ENCODE results near the gene TIE1.

Gene TIE1

GRCh38 chr1:43338001-43338400 is 37.2 kb downstream of the TIE1 start:
- DNase-seq (ENCODE audit: low spot score): no peak

DNA sequence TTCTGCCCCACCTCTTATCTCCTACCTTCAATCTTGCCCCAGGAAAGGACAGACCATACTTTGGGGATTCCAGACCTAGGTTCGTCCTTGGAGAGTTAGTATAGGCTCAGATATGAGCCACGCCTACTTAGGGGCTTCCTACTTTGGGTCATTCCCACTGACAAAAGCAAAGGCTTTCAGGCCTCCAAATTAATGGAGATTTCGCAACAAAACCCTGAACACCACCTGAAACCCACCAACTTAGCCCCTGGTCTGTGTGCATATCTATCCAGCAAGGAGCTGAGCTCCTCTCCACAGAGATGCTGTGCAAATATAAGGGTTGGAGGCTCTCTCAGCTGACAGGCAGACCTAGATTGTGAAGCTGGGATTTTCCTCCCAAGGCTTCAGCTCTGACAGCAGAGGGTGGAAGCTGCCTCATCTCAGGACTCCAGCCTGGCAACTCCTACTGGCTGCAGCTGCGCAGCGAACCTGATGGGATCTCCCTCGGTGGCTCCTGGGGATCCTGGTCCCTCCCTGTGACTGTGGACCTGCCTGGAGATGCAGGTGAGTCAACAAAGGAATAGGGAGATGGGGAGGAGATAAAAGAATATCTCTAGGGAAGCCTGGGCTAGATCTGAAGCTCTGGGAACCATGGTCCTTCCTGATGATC is 38.9 kb downstream of the TIE1 start:
- DNase-seq (ENCODE audit: low spot score): no peak

DNA sequence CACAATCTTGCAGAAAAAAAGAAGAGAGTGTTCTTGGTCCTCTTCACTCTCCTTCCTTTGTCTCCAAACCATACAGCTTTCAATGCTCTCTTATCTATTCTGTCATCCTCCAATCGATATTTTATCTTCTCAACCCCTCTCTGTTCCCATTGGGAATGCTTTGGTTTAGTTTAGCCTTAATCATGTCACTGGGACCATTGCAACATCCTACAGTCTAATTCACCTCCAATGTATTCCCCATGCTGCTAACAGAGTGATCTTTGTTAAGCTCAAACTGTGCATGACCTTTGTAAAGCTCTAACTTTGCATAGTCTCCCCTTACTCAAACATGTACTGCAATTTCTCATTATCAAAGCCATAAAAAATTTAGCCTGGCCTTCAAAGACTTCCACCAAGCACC is 39.8 kb downstream of the TIE1 start:
- DNase-seq (ENCODE audit: low spot score): no peak

DNA sequence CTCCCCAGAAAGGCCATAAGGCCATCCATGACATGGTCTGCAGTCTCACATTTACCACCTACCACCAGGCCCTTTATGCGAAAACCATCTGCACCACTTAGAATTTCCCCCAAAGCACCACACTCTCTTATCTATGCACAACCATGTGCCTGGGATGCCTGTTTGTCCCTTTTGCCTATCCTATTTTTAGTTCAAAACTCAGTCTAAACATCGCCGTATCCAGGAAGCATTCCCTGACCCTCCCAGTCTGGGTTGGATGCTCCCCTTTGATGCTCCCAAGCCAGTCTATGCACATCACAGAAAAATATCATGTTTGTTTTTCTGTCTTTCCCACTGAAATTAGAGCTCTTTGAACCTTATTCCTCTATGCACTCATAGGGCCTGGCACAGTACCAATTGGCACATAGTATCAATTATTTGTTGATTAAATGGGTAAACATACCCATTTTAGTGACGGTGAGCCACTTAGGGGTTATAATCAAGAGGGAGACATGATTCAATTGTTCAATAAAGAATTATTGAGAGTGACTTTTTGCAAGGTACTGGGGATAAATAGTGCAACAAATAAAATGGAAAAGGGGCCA is 43.6 kb downstream of the TIE1 start:
- DNase-seq (ENCODE audit: low spot score): no peak

- DNase-seq (ENCODE audit: low spot score): no peak
Observed at GRCh38 chr1:43345120-43345519, 44.3 kb downstream of the TIE1 start.

DNA sequence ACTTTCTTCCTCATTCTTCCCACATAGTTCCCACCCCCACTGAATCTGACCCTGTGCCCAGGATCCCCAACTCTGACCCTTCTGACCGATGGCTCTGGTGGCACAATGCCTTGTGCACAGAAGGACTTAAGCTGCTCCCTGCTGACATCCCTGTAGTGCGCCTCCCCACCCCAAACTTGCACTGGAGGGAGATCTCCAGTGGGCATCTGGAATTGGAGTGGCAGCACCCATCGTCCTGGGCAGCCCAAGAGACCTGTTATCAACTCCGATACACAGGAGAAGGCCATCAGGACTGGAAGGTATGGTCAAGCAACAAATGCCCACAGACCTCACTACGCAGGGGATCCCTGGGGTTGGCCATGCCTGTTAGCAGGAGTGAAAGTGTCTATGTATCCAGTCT is 45.9 kb downstream of the TIE1 start:
- DNase-seq (ENCODE audit: low spot score): no peak

DNA sequence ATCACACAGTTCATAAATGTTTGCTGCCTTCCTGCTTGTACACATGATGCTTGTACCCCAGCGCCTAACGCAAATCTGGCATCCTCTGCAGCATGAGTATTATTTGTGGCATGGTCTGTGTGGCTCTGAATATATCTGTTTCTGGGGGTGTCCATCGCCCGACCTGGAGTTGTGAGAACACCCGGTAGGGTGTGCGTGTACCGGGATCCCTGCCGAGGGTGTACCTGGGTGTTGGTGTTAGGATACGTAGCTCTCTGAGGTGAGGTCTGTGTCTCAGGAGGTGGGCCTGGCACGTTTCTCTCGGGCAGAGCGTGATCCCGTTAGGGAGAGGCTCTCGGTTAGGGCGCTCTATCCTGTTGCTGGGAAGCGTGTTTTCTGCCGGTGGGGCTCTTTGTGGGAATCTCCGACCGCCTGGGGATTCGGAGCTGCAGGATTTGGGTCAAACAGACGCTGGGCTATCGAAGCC is 47.6 kb downstream of the TIE1 start:
- DNase-seq (ENCODE audit: low spot score): no peak

GRCh38 chr1:43348809-43349593 is 48.2 kb downstream of the TIE1 start:
- DNase-seq (ENCODE audit: low spot score): no peak

DNA sequence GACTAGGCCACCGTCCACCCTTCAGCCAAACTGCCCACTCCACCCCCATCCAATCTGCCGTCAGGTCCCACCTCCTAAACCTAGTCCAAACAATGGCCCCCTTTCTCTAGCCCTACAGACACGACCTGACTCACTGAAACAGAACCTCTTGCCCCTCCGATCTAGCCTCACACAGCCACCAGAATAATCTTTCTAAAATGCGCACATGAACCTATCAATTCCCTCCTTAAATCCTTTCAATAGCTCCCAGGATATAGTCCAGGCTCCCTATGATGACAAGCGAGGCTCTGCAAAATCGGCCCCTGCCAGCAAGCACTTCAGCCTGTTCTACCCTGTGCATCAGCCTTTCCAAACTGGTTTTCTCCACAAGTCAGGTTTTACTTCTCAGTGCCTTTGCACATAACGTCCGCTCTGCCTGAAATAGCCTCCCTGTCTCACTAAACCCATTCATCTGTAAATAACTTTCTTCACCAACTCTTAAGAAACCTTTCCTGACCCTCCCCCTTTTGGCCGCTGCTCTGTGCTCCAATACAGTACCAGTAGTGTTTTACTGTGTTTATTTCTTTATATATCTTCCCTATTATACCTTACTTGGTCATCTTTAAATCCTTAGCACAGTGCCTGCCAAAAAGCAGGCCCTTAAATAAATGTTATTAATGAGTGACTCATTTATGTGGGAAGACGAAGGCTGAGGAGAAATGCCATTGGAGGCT is 49.0 kb downstream of the TIE1 start:
- no peak for DNase-seq (ENCODE audit: low spot score)

DNA sequence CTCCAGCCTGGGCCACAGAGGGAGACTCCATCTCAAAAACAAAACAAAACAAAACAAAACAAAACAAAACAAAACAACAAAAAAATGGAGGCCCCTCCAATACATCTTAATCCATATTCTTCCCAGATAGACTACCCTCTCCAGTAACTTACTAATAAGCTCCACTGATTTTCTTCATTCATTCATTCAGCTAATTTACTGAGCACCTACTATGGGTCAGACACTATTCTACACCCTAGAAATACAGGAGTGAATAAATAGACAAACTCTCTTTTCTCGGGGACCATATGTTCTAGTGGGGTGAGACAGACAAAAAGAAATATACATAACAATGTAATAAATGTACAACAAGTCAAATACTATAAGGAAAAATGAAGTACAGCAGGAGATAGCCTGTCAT is 50.2 kb downstream of the TIE1 start:
- DNase-seq (ENCODE audit: low spot score): no peak

DNA sequence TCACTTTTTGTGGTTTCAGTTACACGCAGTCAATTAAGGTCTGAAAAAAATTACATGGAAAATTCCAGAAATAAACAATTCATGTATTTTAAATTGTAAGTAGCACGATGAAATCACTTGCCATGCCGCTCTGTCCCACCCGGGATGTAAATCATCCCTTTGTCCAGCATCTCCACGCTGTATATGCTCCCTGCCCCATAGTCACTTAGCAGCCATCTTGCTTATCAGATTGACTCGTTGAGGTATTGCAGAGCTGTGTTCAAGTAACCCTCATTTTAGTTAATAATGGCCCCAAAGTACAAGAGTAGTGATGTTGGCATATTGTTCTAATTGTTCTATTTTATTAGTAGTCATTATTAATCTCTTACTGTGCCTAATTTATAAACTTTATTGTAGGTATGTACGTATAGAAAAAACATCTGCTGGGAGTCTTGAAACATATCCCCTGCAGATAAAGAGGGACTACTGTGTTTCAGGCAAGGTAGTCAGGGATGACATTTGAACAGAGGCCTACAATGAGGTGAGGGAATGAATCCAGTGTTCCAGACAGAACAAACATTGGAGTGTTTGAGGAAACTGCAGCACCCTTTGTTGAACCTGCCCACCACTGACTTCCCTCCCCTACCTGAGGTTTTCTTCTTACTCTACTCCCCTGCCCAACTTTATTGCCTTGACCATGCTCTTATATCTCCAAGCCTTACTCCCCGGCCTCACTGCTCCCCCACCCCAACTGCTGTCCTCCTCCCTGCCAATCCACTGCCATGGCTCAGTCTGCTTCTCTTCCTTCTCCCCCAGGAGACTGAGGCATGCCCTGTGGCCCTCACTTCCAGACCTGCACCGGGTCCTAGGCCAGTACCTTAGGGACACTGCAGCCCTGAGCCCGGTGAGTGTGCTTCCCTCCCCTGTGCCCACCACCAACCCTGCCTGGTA is 50.9 kb downstream of the TIE1 start:
- no peak for DNase-seq (ENCODE audit: low spot score)

DNA sequence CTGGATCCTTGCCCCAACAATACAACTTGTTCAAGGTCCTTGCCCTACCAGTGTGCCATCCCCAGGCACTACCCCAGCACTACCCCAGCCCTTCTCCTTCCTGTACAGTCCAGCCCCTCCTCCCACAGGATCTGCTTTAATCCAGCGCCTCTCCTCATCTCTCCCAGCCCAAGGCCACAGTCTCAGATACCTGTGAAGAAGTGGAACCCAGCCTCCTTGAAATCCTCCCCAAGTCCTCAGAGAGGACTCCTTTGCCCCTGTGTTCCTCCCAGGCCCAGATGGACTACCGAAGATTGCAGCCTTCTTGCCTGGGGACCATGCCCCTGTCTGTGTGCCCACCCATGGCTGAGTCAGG is 51.5 kb downstream of the TIE1 start:
- no peak for DNase-seq (ENCODE audit: low spot score)

GRCh38 chr1:43352881-43353280 is 52.1 kb downstream of the TIE1 start:
- DNase-seq (ENCODE audit: low spot score): no peak

DNA sequence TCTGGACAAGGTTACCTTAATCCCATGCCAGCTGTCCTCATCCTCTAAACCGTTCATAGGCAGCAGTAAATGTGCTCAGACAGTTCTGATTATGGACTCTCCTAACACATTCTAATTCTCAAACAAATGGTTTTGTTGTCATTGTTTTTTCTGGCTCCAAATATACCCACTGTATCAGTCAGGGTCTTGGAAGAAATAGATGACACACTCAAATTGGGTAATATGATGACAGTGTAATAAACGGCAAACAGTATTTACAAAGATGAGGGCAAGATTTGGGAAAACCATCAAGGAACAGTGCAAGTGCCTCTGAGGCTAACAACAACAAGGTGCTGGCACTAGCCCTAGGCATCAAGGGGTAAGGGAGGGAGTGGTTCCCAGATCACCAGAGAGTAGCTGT is 53.7 kb downstream of the TIE1 start:
- no peak for DNase-seq (ENCODE audit: low spot score)

- no peak for DNase-seq (ENCODE audit: low spot score)
Observed at GRCh38 chr1:43354936-43355335, 54.2 kb downstream of the TIE1 start.

GRCh38 chr1:43357251-43357650 is 56.5 kb downstream of the TIE1 start:
- DNase-seq (ENCODE audit: low spot score): no peak

DNA sequence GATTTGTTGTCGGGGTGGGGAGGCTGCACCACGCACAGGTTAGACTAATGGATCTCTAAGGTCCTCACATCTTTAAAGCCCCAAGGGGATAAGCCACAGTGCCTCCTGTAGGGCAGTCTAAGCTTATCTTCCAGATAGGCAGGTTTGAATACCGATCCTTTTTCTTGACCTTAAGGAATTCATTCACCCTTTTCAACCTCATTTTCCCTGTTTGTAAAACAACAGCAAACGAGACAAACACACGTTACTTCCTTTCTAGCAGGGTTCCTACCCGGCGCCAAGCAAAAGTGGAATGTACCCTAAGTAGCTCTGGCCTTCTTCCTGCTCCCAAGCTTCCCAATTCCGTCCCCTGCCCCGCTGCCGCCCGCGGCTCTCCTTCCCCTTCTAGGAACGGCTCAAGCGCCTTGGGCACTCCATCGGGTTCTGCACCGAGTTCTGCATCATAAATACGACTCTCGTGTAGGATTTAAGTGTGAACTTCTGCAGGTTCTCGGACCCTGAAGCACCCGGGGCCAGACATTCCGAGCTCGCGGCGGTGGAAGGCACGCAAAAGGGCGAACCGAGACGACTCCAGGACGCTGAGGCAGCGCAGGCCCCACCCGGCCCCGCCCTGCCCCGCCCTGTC is 57.5 kb downstream of the TIE1 start:
- DNase-seq (ENCODE audit: low spot score): no peak

DNA sequence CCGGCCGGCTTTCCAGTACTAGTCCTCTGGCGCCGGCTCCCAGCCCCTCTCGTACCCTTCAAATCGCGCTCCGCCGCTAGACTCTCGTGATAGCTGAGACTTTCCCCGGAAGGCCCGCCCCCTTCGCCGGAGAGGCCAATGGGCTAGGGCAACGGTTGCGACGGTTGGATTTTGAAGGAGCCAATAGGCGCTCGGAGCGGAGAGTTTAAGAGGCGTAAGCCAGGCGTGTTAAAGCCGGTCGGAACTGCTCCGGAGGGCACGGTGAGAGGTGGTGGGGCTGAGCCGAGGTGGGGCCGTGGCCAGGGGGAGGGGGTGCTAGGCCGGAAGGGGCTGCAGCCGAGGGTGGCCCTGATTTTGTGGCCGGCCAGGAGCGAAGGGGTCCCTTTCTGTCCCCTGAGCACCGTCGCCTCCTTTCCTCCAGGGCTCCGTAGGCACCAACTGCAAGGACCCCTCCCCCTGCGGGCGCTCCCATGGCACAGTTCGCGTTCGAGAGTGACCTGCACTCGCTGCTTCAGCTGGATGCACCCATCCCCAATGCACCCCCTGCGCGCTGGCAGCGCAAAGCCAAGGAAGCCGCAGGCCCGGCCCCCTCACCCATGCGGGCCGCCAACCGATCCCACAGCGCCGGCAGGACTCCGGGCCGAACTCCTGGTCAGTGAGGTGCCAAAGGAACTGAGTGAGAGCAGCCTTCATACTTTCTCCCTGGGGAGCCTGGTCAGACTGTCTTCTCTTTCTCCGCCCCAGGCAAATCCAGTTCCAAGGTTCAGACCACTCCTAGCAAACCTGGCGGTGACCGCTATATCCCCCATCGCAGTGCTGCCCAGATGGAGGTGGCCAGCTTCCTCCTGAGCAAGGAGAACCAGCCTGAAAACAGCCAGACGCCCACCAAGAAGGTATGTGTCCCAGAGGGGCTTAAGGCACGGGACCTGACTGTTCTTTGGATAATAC is 58.2 kb downstream of the TIE1 start, which contains the start of gene CDC20:
CDC20 (plus strand) TSS at position 236 of the 948 bp plus-strand sequence; CDS start at position 471, 235 bp downstream.
- DNase-seq (ENCODE audit: low spot score): peak; percentile 100

DNA sequence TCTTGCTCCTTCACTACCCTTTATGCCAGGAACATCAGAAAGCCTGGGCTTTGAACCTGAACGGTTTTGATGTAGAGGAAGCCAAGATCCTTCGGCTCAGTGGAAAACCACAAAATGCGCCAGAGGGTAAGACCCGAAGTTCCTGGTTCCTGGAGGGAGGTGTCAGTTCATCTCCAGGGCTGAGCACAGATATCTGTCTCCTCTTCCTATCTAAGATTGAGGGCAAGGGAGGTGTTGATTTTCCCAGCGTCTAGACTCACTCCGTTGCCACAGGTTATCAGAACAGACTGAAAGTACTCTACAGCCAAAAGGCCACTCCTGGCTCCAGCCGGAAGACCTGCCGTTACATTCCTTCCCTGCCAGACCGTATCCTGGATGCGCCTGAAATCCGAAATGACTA is 58.9 kb downstream of the TIE1 start:
- no peak for DNase-seq (ENCODE audit: low spot score)

DNA sequence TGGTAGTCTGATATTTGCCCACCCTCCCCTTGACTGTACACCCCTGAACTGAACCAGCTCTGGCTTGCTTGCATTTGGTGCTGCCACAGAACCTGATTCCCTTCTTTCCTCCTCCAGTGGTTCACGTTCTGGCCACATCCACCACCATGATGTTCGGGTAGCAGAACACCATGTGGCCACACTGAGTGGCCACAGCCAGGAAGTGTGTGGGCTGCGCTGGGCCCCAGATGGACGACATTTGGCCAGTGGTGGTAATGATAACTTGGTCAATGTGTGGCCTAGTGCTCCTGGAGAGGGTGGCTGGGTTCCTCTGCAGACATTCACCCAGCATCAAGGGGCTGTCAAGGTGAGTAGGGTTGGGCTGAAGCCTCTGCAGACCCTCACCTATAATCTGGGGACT is 59.8 kb downstream of the TIE1 start:
- DNase-seq (ENCODE audit: low spot score): no peak
